H1 (cell line): Measurements from ENCODE around the gene OR5H15. TPM values are rescaled to one million over a fixed set of nuclear protein-coding genes. Genes with fewer than 3 reads are reported as not detected.

Experiments
- CTCF ChIA-PET: fragments of 300-600 bp; sonication (Branson Sonifier 250); formaldehyde crosslinking; loops from one replicate; lab custom pipeline; 2021; ENCODE audit not compliant: partially characterized antibody; lab: Charles Lee
- POLR2A ChIA-PET: fragments of 300-600 bp; sonication (Branson Sonifier 250); formaldehyde crosslinking; loops from one replicate; lab custom pipeline; 2021; ENCODE audit warnings: inconsistent platforms; ENCODE audit not compliant: partially characterized antibody; lab: Charles Lee
- DNase-seq, 2 experiments: peaks; one replicate each; pipeline versions ENCODE4 v3.0.0 to v3.0.0-alpha.2; 2010 to 2022; ENCODE audit warnings: low spot score in 2 of 2, low read depth in 1 of 2, mixed read lengths in 1 of 2
- FAIRE-seq: peaks from 2 replicates; lab custom pipeline; 2011; peaks lifted over from hg19 to GRCh38; lab: Jason Lieb, UNC
- H2AFZ ChIP-seq: 2 replicates; pipeline ENCODE4 v1.8.1; 2012; ENCODE audit warnings: low read length, inconsistent platforms
- H2AK5ac ChIP-seq: 2 replicates; pipeline ENCODE4 v1.6.1; 2013; ENCODE audit warnings: low read depth, low read length
- H2BK120ac ChIP-seq: replicated peaks from 2 replicates; pipeline ENCODE3; 2013; ENCODE audit warnings: low read depth, low read length, inconsistent platforms
- H2BK12ac ChIP-seq: 2 replicates; pipeline ENCODE4 v1.6.1; 2013; ENCODE audit warnings: low read depth, low read length
- H2BK15ac ChIP-seq: 2 replicates; pipeline ENCODE4 v1.6.1; 2013; ENCODE audit warnings: low read length
- H2BK20ac ChIP-seq: 2 replicates; pipeline ENCODE4 v1.6.1; 2013; ENCODE audit warnings: low read length
- H2BK5ac ChIP-seq: 2 replicates; pipeline ENCODE4 v1.6.1; 2013; ENCODE audit warnings: low read depth, low read length
- H3K14ac ChIP-seq: 2 replicates; pipeline ENCODE4 v1.6.1; 2013; ENCODE audit warnings: inconsistent platforms; ENCODE audit not compliant: insufficient read length
- H3K18ac ChIP-seq: 2 replicates; pipeline ENCODE4 v1.6.1; 2013; ENCODE audit warnings: low read length; ENCODE audit errors: extremely low read depth
- H3K23ac ChIP-seq: 2 replicates; pipeline ENCODE4 v1.6.1; 2013; ENCODE audit warnings: inconsistent platforms; ENCODE audit not compliant: insufficient read length
- H3K23me2 ChIP-seq: 2 replicates; pipeline ENCODE4 v1.6.1; 2013; ENCODE audit warnings: low read depth, low read length
- H3K27ac ChIP-seq: 2 replicates; pipeline ENCODE4 v1.6.1; 2011; ENCODE audit warnings: low read depth, low read length, inconsistent platforms
- H3K27me3 ChIP-seq, 4 experiments: replicated peaks in 1 of 4; 1 replicate in 1 of 4; 2 replicates in 3 of 4; pipeline versions ENCODE4 v1.6.1 to v1.8.1; 2011 to 2013; ENCODE audit warnings: low read length in 3 of 4, mild to moderate bottlenecking in 3 of 4, inconsistent platforms in 2 of 4, mixed read lengths in 2 of 4, moderate library complexity in 1 of 4; ENCODE audit not compliant: control insufficient read depth in 3 of 4, insufficient read depth in 3 of 4; ENCODE audit errors: extremely low read depth in 1 of 4
- H3K36me3 ChIP-seq, 4 experiments: 2 replicates each; pipeline versions ENCODE4 v1.6.1 to v1.8.1; 2011 to 2013; ENCODE audit warnings: mild to moderate bottlenecking in 4 of 4, low read length in 3 of 4, moderate library complexity in 2 of 4, control low read depth in 1 of 4, inconsistent platforms in 1 of 4; ENCODE audit not compliant: insufficient read depth in 4 of 4, control insufficient read depth in 2 of 4
- H3K4ac ChIP-seq: replicated peaks from 2 replicates; pipeline ENCODE3; 2013; ENCODE audit warnings: low read length, low read depth, mixed read lengths, inconsistent platforms; ENCODE audit not compliant: insufficient read length
- H3K4me1 ChIP-seq, 4 experiments: replicated peaks in 1 of 4; 1 replicate in 1 of 4; 2 replicates in 3 of 4; pipeline versions ENCODE4 v1.6.1 to v1.8.1; 2011 to 2013; ENCODE audit warnings: low read length in 3 of 4, inconsistent platforms in 2 of 4, mixed read lengths in 1 of 4; ENCODE audit not compliant: insufficient read depth in 4 of 4, control insufficient read depth in 3 of 4
- H3K4me2 ChIP-seq, 2 experiments: 2 replicates each; pipeline versions ENCODE4 v1.6.1 to v1.8.1; 2011 to 2013; ENCODE audit warnings: low read depth in 2 of 2, low read length in 2 of 2, control low read depth in 1 of 2, inconsistent platforms in 1 of 2, mild to moderate bottlenecking in 1 of 2; ENCODE audit not compliant: insufficient read depth in 1 of 2
- H3K4me3 ChIP-seq, 4 experiments: fragments of 200-600, 300-600 bp in 1 of 4; sonication (generic), shearing (Covaris generic), sonication (Bioruptor Twin) in 1 of 4; 2 replicates each; pipeline versions ENCODE4 v1.5.1 to v1.8.1; 2011 to 2016; ENCODE audit warnings: low read length in 4 of 4, low read depth in 3 of 4, control low read depth in 2 of 4, inconsistent platforms in 2 of 4, mild to moderate bottlenecking in 2 of 4, mixed read lengths in 1 of 4, moderate library complexity in 1 of 4; ENCODE audit not compliant: insufficient read depth in 2 of 4; ENCODE audit errors: extremely low read depth in 1 of 4
- H3K56ac ChIP-seq: replicated peaks from 2 replicates; pipeline ENCODE3; 2013; ENCODE audit warnings: low read depth, mild to moderate bottlenecking, mixed read lengths, low read length, inconsistent platforms; ENCODE audit not compliant: insufficient read length
- H3K79me1 ChIP-seq: 2 replicates; pipeline ENCODE4 v1.6.1; 2013; ENCODE audit warnings: low read depth, low read length, control low read depth
- H3K79me2 ChIP-seq, 2 experiments: 2 replicates each; pipeline versions ENCODE4 v1.6.1 to v1.8.1; 2012 to 2013; ENCODE audit warnings: low read length in 2 of 2, mild to moderate bottlenecking in 2 of 2, inconsistent platforms in 1 of 2; ENCODE audit not compliant: insufficient read depth in 2 of 2, control insufficient read depth in 1 of 2
- H3K9ac ChIP-seq, 4 experiments: replicated peaks in 1 of 4; 1 replicate in 1 of 4; 2 replicates in 3 of 4; pipeline versions ENCODE4 v1.6.1 to v1.8.1; 2011 to 2013; ENCODE audit warnings: low read depth in 3 of 4, low read length in 3 of 4, control low read depth in 2 of 4, mild to moderate bottlenecking in 2 of 4, moderate library complexity in 2 of 4, inconsistent platforms in 1 of 4; ENCODE audit errors: extremely low read depth in 1 of 4
- H3K9me3 ChIP-seq, 2 experiments: 2 replicates each; pipeline versions ENCODE4 v1.6.1 to v1.8.1; 2012 to 2013; ENCODE audit warnings: mild to moderate bottlenecking in 2 of 2, moderate library complexity in 2 of 2, control low read depth in 1 of 2, inconsistent platforms in 1 of 2, low read depth in 1 of 2, low read length in 1 of 2, mixed read lengths in 1 of 2; ENCODE audit not compliant: insufficient read depth in 2 of 2
- H4K20me1 ChIP-seq, 2 experiments: replicated peaks in 1 of 2; 2 replicates each; pipeline versions ENCODE3 to v1.8.1; 2011 to 2013; ENCODE audit warnings: inconsistent platforms in 2 of 2, low read length in 2 of 2, mild to moderate bottlenecking in 1 of 2; ENCODE audit not compliant: insufficient read depth in 2 of 2, control insufficient read depth in 1 of 2
- H4K5ac ChIP-seq: 2 replicates; pipeline ENCODE4 v1.6.1; 2013; ENCODE audit warnings: low read length, low read depth, mixed read lengths, inconsistent platforms; ENCODE audit not compliant: insufficient read length
- H4K8ac ChIP-seq: 2 replicates; pipeline ENCODE4 v1.8.0; 2013; ENCODE audit warnings: mild to moderate bottlenecking, moderate library complexity, low read length, inconsistent platforms; ENCODE audit not compliant: insufficient read depth; ENCODE audit errors: extremely low read depth
- H4K91ac ChIP-seq: replicated peaks from 2 replicates; pipeline ENCODE3; 2013; ENCODE audit warnings: low read length, mixed read lengths, inconsistent platforms; ENCODE audit not compliant: insufficient read length
- ASH2L ChIP-seq: fragments of 200-600, 300-600 bp; sonication (generic); IDR thresholded peaks from one replicate; pipeline ENCODE4 v1.7.1; 2017; ENCODE audit warnings: low read length
- BACH1 ChIP-seq: IDR thresholded peaks from 2 replicates; pipeline ENCODE4 v1.6.1; 2012; ENCODE audit warnings: low read length, improper control_type of control experiment
- JUN ChIP-seq: IDR thresholded peaks from 2 replicates; pipeline ENCODE4 v1.6.1; 2011; ENCODE audit warnings: low read depth, mild to moderate bottlenecking, improper control_type of control experiment, low read length
- KDM5A ChIP-seq: fragments of 200-600 bp; IDR thresholded peaks from 2 replicates; pipeline ENCODE4 v1.7.1; 2012; ENCODE audit warnings: mild to moderate bottlenecking, low read length, inconsistent platforms, mixed read lengths
- SIRT6 ChIP-seq: IDR thresholded peaks from one replicate; pipeline ENCODE4 v1.7.1; 2012; ENCODE audit warnings: low read length, inconsistent platforms
- TAF1 ChIP-seq: IDR thresholded peaks from 2 replicates; pipeline ENCODE4 v1.6.1; 2011; ENCODE audit warnings: mild to moderate bottlenecking, low read depth, low read length
- TAF7 ChIP-seq: optimal IDR thresholded peaks from 2 replicates; pipeline ENCODE3; 2011; ENCODE audit warnings: low read depth, mild to moderate bottlenecking, inconsistent platforms, low read length, moderate library complexity, borderline replicate concordance
- WGBS, 2 experiments: shearing (Covaris generic) in 1 of 2; methylation state at CpG; one replicate each; pipeline versions ENCODE4 v1.1.6 to v1.1.7; 2013 to 2015; ENCODE audit warnings: low lambda C conversion rate in 2 of 2, mixed read lengths in 2 of 2, inconsistent platforms in 1 of 2, low coverage in 1 of 2, missing lambda C conversion rate in 1 of 2; ENCODE audit not compliant: insufficient replicate concordance in 2 of 2, insufficient coverage in 1 of 2, insufficient read length in 1 of 2; ENCODE audit errors: extremely low coverage in 1 of 2, missing lambda C conversion rate in 1 of 2; 5-methylcytosine and 5-hydroxymethylcytosine counted together
- polyA plus RNA-seq, 7 experiments: library from polyadenylated mRNA; depleted of rRNA in 3 of 7; stranded (reverse) in 5 of 7; unstranded in 2 of 7; fragments of >200 nt in 5 of 7; fragments of 200-250 nt in 2 of 7; gene quantifications; 1 replicate in 5 of 7; 2 replicates in 1 of 7; 4 replicates in 1 of 7; pipeline versions ENCODE4 v1.2.1 to v1.2.3, GENCODE V29; 2011 to 2013; ENCODE audit warnings: missing spikeins in 2 of 7, mixed read lengths in 2 of 7
- total RNA-seq: library from RNA; stranded (reverse); fragmentation: NEBNext Ultra II Directional; extraction: Animal tissue kit (Norgen Biotek cat#: 25700); gene quantifications from 2 replicates; pipeline ENCODE4 v1.2.1, GENCODE V29; 2021
- TF ChIP-seq, protein P1 (sequence below): IDR thresholded peaks from 2 replicates; pipeline ENCODE4 v1.6.1; 2011; ENCODE audit warnings: low read length, improper control_type of control experiment

Gene OR5H15
- total and polyA plus RNA-seq, 2 of the 8 experiments (the other 6 are each of a cell fraction or from before 2014, with no cell fraction given): not detected

DNA sequence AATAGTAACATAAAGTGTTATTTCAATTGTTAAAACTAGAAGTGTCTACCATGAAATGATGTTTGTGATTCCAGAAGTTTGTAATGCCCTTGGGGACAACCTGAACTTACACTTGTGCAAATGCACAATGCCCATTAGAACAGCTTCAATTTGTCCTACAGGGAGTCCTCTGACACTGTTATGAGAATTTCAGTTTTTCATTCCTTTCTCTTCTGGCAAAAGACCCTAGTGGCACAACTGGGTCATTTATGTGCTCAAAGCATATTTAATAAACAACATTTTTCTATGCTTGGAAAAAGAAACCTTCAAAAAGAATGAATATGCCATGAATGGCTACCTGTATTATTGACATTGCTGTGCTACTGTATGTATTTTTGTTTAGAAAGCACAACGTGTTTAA lies 36.1 kb upstream of the OR5H15 start, which contains the start of gene OR5H1:
Gene OR5H1, plus strand, starts transcription at position 301 of the 400 bp plus-strand sequence. CDS start 1,977 bp downstream, outside the sequence.
- H2BK5ac ChIP-seq: no peak within 1 kb of the TSS
- no peak within 1 kb of the TSS for H3K9ac ChIP-seq
- no peaks in the 10 kb centered on the region for H4K20me1 ChIP-seq
- no peak within 1 kb of the TSS for H2AK5ac ChIP-seq
- H3K18ac ChIP-seq: no peak within 1 kb of the TSS
- TF ChIP-seq ASH2L: no peak
- no peak for TF ChIP-seq TAF7
- no peak for TF ChIP-seq KDM5A
- no peak for TF ChIP-seq JUN
- TF ChIP-seq TAF1: no peak
- TF ChIP-seq BACH1: no peak
- TF ChIP-seq, protein P1, sequence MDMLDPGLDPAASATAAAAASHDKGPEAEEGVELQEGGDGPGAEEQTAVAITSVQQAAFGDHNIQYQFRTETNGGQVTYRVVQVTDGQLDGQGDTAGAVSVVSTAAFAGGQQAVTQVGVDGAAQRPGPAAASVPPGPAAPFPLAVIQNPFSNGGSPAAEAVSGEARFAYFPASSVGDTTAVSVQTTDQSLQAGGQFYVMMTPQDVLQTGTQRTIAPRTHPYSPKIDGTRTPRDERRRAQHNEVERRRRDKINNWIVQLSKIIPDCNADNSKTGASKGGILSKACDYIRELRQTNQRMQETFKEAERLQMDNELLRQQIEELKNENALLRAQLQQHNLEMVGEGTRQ: no peak
- no peak for TF ChIP-seq SIRT6
- H3K27ac ChIP-seq: no peak within 1 kb of the TSS
- H2BK20ac ChIP-seq: no peak within 1 kb of the TSS
- H2BK12ac ChIP-seq: no peak within 1 kb of the TSS
- peak; percentile 62 for FAIRE-seq
- DNase-seq: no peak
- H3K56ac ChIP-seq: no peak within 1 kb of the TSS
- H2BK120ac ChIP-seq: no peak within 1 kb of the TSS
- no peaks in the 10 kb centered on the region for H3K79me2 ChIP-seq
- no peak within 1 kb of the TSS for H4K8ac ChIP-seq
- no peaks in the 10 kb centered on the region for H3K36me3 ChIP-seq
- H2AFZ ChIP-seq: no peak within 1 kb of the TSS
- ChIA-PET POLR2A (no interaction called here), CTCF (no interaction called here)
- H2BK15ac ChIP-seq: no peak within 1 kb of the TSS
- no peak within 1 kb of the TSS for H3K4me3 ChIP-seq
- H3K4me1 ChIP-seq: no peaks in the 10 kb centered on the region
- H3K9me3 ChIP-seq: no peaks in the 10 kb centered on the region
- H3K79me1 ChIP-seq: no peaks in the 10 kb centered on the region
- no peak within 1 kb of the TSS for H3K4ac ChIP-seq
- WGBS, 2 experiments: 92% methylated on average over 1 of the region's 1 CpG; no CpG with 5 or more reads in 1 of the 2 experiments
- H3K23ac ChIP-seq: no peak within 1 kb of the TSS
- no peaks in the 10 kb centered on the region for H3K23me2 ChIP-seq
- H4K5ac ChIP-seq: no peak within 1 kb of the TSS
- H4K91ac ChIP-seq: no peak within 1 kb of the TSS
- no peak within 1 kb of the TSS for H3K14ac ChIP-seq
- H3K4me2 ChIP-seq: no peak within 1 kb of the TSS
- H3K27me3 ChIP-seq: no peaks in the 10 kb centered on the region
